ENCODE data around the gene MRPS18A. TPM values are rescaled to one million over a fixed set of nuclear protein-coding genes. Genes with fewer than 3 reads are reported as not detected.

Gene MRPS18A
- total and polyA plus RNA-seq, 12 donors, result 24.8 to 119 (median 52.0) TPM

- H3K4me3 ChIP-seq, result no peak overlapping the region
- peaks cover 0 to 76% of the 10 kb centered on the region in 2 donors for H3K36me3 ChIP-seq (replicated peaks in 1 of 2)
- H3K9me3 ChIP-seq (replicated peaks in 1 of 3), result no peaks in the 10 kb centered on the region
- intact Hi-C loops (cut with DNase I), result no loop called here
- peaks cover 23 to 25% of the 10 kb centered on the region in 2 donors for H3K4me1 ChIP-seq (replicated peaks in 1 of 2)
- no peak for TF ChIP-seq POLR2A (IDR thresholded peaks at IDR 0.05)
- no peaks in the 10 kb centered on the region for H3K27me3 ChIP-seq
- H3K27ac ChIP-seq, result no peak overlapping the region
- no peak for DNase-seq
- WGBS, 4 donors, result 91 to 98% (median 95%) methylated on average over 8 of the region's 8 CpGs
Observed at GRCh38 chr6:43674921-43675320, 12.7 kb downstream of the MRPS18A start.

- peak overlapping the region in 1 of 5 donors; percentile 85 for H3K27ac ChIP-seq
- peaks cover 0 to 71% of the 10 kb centered on the region in 2 donors for H3K36me3 ChIP-seq (replicated peaks in 1 of 2)
- H3K4me3 ChIP-seq, result no peak overlapping the region
- TF ChIP-seq POLR2A (IDR thresholded peaks at IDR 0.05) (no peak), CTCF (IDR thresholded peaks at IDR 0.05) (no peak)
- no peaks in the 10 kb centered on the region for H3K9me3 ChIP-seq (replicated peaks in 1 of 3)
- no peak for DNase-seq
- intact Hi-C loops (cut with DNase I), result no loop called here
- WGBS, 4 donors, result 91 to 93% (median 93%) methylated on average over 2 of the region's 2 CpGs
- peaks cover 23 to 31% of the 10 kb centered on the region in 2 donors for H3K4me1 ChIP-seq (replicated peaks in 1 of 2)
- H3K27me3 ChIP-seq, result no peaks in the 10 kb centered on the region
Observed at GRCh38 chr6:43674291-43674690, 13.3 kb downstream of the MRPS18A start.

GRCh38 chr6:43673444-43674084 is 14.0 kb downstream of the MRPS18A start:
- 47 to 67% (median 56%) methylated on average over 3 to 15 of the region's 15 CpGs for WGBS, 4 donors
- Histone ChIP-seq H3K9me3 (replicated peaks in 1 of 3) (no peaks in the 10 kb centered on the region), H3K27me3 (no peaks in the 10 kb centered on the region), H3K4me1 (replicated peaks in 1 of 2) (peaks cover 24 to 38% of the 10 kb centered on the region in 2 donors), H3K36me3 (replicated peaks in 1 of 2) (peaks cover 0 to 70% of the 10 kb centered on the region in 2 donors), H3K27ac (peak overlapping the region in 3 of 5 donors; percentile 75 to 85 (median 77)), H3K4me3 (no peak overlapping the region)
- DNase-seq, result peak; percentile 69 to 83 (median 77)
- intact Hi-C loops (cut with DNase I), result no loop called here
- TF ChIP-seq CTCF (IDR thresholded peaks at IDR 0.05) (no peak), POLR2A (IDR thresholded peaks at IDR 0.05) (no peak)

GRCh38 chr6:43671801-43672690 is 15.5 kb downstream of the MRPS18A start:
- 70 to 81% (median 76%) methylated on average over 9 to 16 of the region's 16 CpGs for WGBS, 4 donors
- Histone ChIP-seq H3K27me3 (no peaks in the 10 kb centered on the region), H3K27ac (peak overlapping the region in 4 of 5 donors; percentile 26 to 83 (median 76)), H3K4me3 (no peak overlapping the region), H3K36me3 (replicated peaks in 1 of 2) (peaks cover 0 to 55% of the 10 kb centered on the region in 2 donors), H3K9me3 (replicated peaks in 1 of 3) (no peaks in the 10 kb centered on the region), H3K4me1 (replicated peaks in 1 of 2) (peaks cover 31 to 52% of the 10 kb centered on the region in 2 donors)
- DNase-seq, result peak; percentile 50 to 76 (median 64)
- TF ChIP-seq CTCF (IDR thresholded peaks at IDR 0.05), result no peak
- TF ChIP-seq POLR2A (IDR thresholded peaks at IDR 0.05), result no peak
- intact Hi-C loops (cut with DNase I), result no loop called here
